ENCODE results near the gene CNOT3. TPM values are rescaled to one million over a fixed set of nuclear protein-coding genes. Genes with fewer than 3 reads are reported as not detected.

Gene CNOT3
- total and polyA plus RNA-seq, 2 donors (not counting 3 experiments of a cell fraction or from before 2014, with no cell fraction given), result 20.4 to 74.7 TPM

DNA sequence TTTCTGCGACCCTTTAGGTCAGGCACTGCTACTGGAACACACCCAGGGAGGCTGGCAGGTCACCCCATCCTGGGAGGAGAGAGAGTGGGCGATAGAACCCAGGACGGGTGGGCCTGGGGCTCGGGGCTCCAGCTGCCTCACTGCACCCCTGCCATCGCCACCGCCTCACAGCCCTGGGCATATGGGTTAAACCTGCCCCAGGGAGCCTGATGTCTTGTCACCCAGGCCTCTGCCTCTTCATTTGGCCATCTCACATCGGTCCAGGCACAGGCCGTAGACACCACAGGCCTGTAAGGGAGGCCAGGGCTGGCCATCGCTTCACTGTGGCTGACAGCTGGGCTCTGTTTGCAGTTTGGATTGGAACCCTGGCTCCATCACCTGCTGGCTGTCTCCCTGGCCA, 11.8 kb upstream of the CNOT3 start:
- CTCF ChIA-PET, result no interaction called here
- TF ChIP-seq EZH2 (IDR thresholded peaks at IDR 0.05; ENCODE audit: borderline replicate concordance, low read depth, low read length, severe bottlenecking) (no peak), FOS (IDR thresholded peaks at IDR 0.05; ENCODE audit: borderline replicate concordance, insufficient read depth, low read length) (no peak), MYC (IDR thresholded peaks at IDR 0.05; ENCODE audit: low read depth, low read length) (no peak), POLR2AphosphoS5 (IDR thresholded peaks at IDR 0.05; ENCODE audit: insufficient read depth, low read depth, low read length) (no peak), POLR2A (IDR thresholded peaks at IDR 0.05; ENCODE audit: low read depth, low read length) (no peak), JUN (IDR thresholded peaks at IDR 0.05; ENCODE audit: borderline replicate concordance, insufficient read depth, insufficient read length, low read depth) (no peak), CTCF (IDR thresholded peaks at IDR 0.05; ENCODE audit: extremely low read depth in 1 of 2, insufficient read depth in 1 of 2, low read depth in 1 of 2, low read length in 2 of 2) (no peak)
- TF ChIP-seq, protein P1, sequence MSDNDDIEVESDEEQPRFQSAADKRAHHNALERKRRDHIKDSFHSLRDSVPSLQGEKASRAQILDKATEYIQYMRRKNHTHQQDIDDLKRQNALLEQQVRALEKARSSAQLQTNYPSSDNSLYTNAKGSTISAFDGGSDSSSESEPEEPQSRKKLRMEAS (IDR thresholded peaks at IDR 0.05; ENCODE audit: insufficient read depth, insufficient read length), result no peak
- Histone ChIP-seq H4K20me1 (replicated peaks; ENCODE audit: control insufficient read depth, extremely low read depth, insufficient read depth, low read length) (no peaks in the 10 kb centered on the region), H3K27ac (ENCODE audit: insufficient read depth, low read depth, low read length) (no peak overlapping the region), H3K79me2 (ENCODE audit: control insufficient read depth, insufficient read depth, low read length) (no peaks in the 10 kb centered on the region), H3K4me1 (ENCODE audit: control insufficient read depth, extremely low read depth, insufficient read depth, low read length) (no peaks in the 10 kb centered on the region), H2AFZ (ENCODE audit: low read depth, low read length) (no peak overlapping the region), H3K9me1 (replicated peaks; ENCODE audit: control insufficient read depth, extremely low read depth, insufficient read depth, low read length) (no peaks in the 10 kb centered on the region), H3K9me3 (replicated peaks; ENCODE audit: control insufficient read depth, insufficient read depth, low read length) (no peaks in the 10 kb centered on the region), H3K4me2 (ENCODE audit: insufficient read depth, low read length) (no peak overlapping the region), H3K9ac (replicated peaks; ENCODE audit: extremely low read depth, insufficient read depth, low read length) (no peak overlapping the region), H3K4me3 (replicated peaks in 1 of 3; ENCODE audit: insufficient read depth in 1 of 3, low read depth in 1 of 3, low read length in 3 of 3) (no peak overlapping the region), H3K27me3 (ENCODE audit: control insufficient read depth in 2 of 2, insufficient read depth in 2 of 2, low read length in 2 of 2) (no peaks in the 10 kb centered on the region), H3K36me3 (ENCODE audit: control insufficient read depth in 2 of 2, extremely low read depth in 1 of 2, insufficient read depth in 2 of 2, low read length in 2 of 2) (peaks cover 10 to 60% of the 10 kb centered on the region in 2 experiments)
- DNase-seq (ENCODE audit: low read depth, low spot score) (no peak), FAIRE-seq (no peak)
- no TSS peak for BruUV-seq (replicated peaks)
- POLR2A ChIA-PET, result no interaction called here
- dilution Hi-C loops (cut with MboI; ENCODE audit: extremely low pct_ligation_motif_present, low sequenced_read_pairs), result no loop called here
- intact Hi-C loops (cut with micrococcal nuclease), result no loop called here

All from endothelial cell of umbilical vein (primary cell).